Calu3 (cell line): Measurements from ENCODE around the gene IZUMO1R. TPM values are rescaled to one million over a fixed set of nuclear protein-coding genes. Genes with fewer than 3 reads are reported as not detected.

Source experiments
- Bru-seq: library from RNA; stranded (reverse); fragments of 400-500 nt; gene quantifications from one replicate; lab custom pipeline; 2021; lab: Mats Ljungman, UMichigan
- BruChase-seq, 2 experiments: library from RNA; stranded (reverse); fragments of 400-500 nt; gene quantifications; one replicate each; lab custom pipeline; 2021; lab: Mats Ljungman, UMichigan
- BruUV-seq: library from RNA; stranded (reverse); fragments of 400-500 nt; replicated peaks from 2 replicates; lab custom pipeline; 2021; lab: Mats Ljungman, UMichigan
- CTCF ChIA-PET: fragments of 300-600 bp; sonication (Branson Sonifier 250); formaldehyde crosslinking; loops from one replicate; lab custom pipeline; 2022; ENCODE audit warnings: antibody characterized with exemption; lab: Charles Lee
- DNase-seq: peaks from one replicate; pipeline ENCODE4 v3.0.0; 2022
- H3K27ac Mint-ChIP-seq: one replicate; pipeline ENCODE4 v1.8.0; 2022; ENCODE audit warnings: mixed read lengths; ENCODE audit not compliant: unreplicated experiment
- H3K27me3 Mint-ChIP-seq: one replicate; pipeline ENCODE4 v1.8.0; 2022; ENCODE audit warnings: mixed read lengths; ENCODE audit not compliant: unreplicated experiment
- H3K36me3 Mint-ChIP-seq: one replicate; pipeline ENCODE4 v1.8.0; 2022; ENCODE audit warnings: mild to moderate bottlenecking, moderate library complexity, mixed read lengths; ENCODE audit not compliant: insufficient read depth, unreplicated experiment
- H3K4me1 Mint-ChIP-seq: one replicate; pipeline ENCODE4 v1.8.0; 2022; ENCODE audit warnings: mild to moderate bottlenecking, low read depth, mixed read lengths; ENCODE audit not compliant: unreplicated experiment
- H3K4me3 Mint-ChIP-seq: one replicate; pipeline ENCODE4 v1.8.0; 2022; ENCODE audit warnings: mild to moderate bottlenecking, low read depth, moderate library complexity, mixed read lengths; ENCODE audit not compliant: unreplicated experiment
- H3K9me3 Mint-ChIP-seq: one replicate; pipeline ENCODE4 v1.8.0; 2022; ENCODE audit warnings: low read depth, mixed read lengths; ENCODE audit not compliant: unreplicated experiment
- CTCF ChIP-seq: fragments of 200-600 bp; IDR thresholded peaks from one replicate; pipeline ENCODE4 v1.8.0; 2022; ENCODE audit warnings: antibody characterized with exemption; ENCODE audit not compliant: unreplicated experiment
- intact Hi-C: fragments of 100-400 bp; cut with micrococcal nuclease; formaldehyde crosslinking; loops from one replicate; pipeline ENCODE4 v1.10.0; 2022; ENCODE audit not compliant: unreplicated experiment
- long read RNA-seq: library from polyadenylated mRNA; stranded (forward); transcript quantifications from one replicate; pipeline ENCODE4 v2.0.0, GENCODE V29; 2022
- total RNA-seq: library from RNA; stranded (reverse); gene quantifications from 2 replicates; pipeline ENCODE4 v1.2.3, GENCODE V29; 2022

Gene IZUMO1R
- total RNA-seq (not detected in 2 replicates), Bru-seq, nascent RNA (not detected), BruChase-seq, experiment 1, labeled RNA remaining after a 6-hour chase (percentile 16 among the genes with signal in this experiment), BruChase-seq, experiment 2, labeled RNA remaining after a 2-hour chase (not detected)
- long read RNA-seq: 0 reads

- Mint-ChIP-seq H3K4me1 (peaks cover 7% of the 10 kb centered on the region), H3K27ac (no peak within 1 kb of the TSS), H3K36me3 (no peaks in the 10 kb centered on the region), H3K27me3 (peaks cover 32% of the 10 kb centered on the region), H3K4me3 (no peak within 1 kb of the TSS), H3K9me3 (no peaks in the 10 kb centered on the region)
- CTCF ChIA-PET: no interaction called here
- no TSS peak for BruUV-seq
- intact Hi-C loops: no loop called here
- TF ChIP-seq CTCF: no peak
- DNase-seq: no peak
Measured at GRCh38 chr11:94303966-94304958, at the start of gene IZUMO1R. Gene IZUMO1R (plus strand): TSS chr11:94304580. CDS start chr11:94305637, 1,057 bp downstream.

GRCh38 chr11:94271885-94272372 lies 32.5 kb upstream of the IZUMO1R start:
- no peak for DNase-seq
- H3K4me3 Mint-ChIP-seq: no peak overlapping the region
- H3K27me3 Mint-ChIP-seq: peaks cover 14% of the 10 kb centered on the region
- BruUV-seq: no TSS peak
- H3K36me3 Mint-ChIP-seq: no peaks in the 10 kb centered on the region
- no peaks in the 10 kb centered on the region for H3K9me3 Mint-ChIP-seq
- H3K27ac Mint-ChIP-seq: no peak overlapping the region
- TF ChIP-seq CTCF: no peak
- H3K4me1 Mint-ChIP-seq: no peaks in the 10 kb centered on the region
- CTCF ChIA-PET: no interaction called here
- intact Hi-C loops: no loop called here

- H3K27me3 Mint-ChIP-seq: peaks cover 5% of the 10 kb centered on the region
- H3K9me3 Mint-ChIP-seq: no peaks in the 10 kb centered on the region
- H3K27ac Mint-ChIP-seq: no peak overlapping the region
- H3K4me1 Mint-ChIP-seq: no peaks in the 10 kb centered on the region
- no TSS peak for BruUV-seq
- DNase-seq: no peak
- no peaks in the 10 kb centered on the region for H3K36me3 Mint-ChIP-seq
- CTCF ChIA-PET: no interaction called here
- H3K4me3 Mint-ChIP-seq: no peak overlapping the region
- intact Hi-C loops: no loop called here
- TF ChIP-seq CTCF: no peak
Measured at GRCh38 chr11:94272738-94273313, 31.6 kb upstream of the IZUMO1R start.

GRCh38 chr11:94275961-94276360 lies 28.4 kb upstream of the IZUMO1R start:
- Mint-ChIP-seq H3K36me3 (no peaks in the 10 kb centered on the region), H3K9me3 (no peaks in the 10 kb centered on the region), H3K4me1 (no peaks in the 10 kb centered on the region), H3K4me3 (no peak overlapping the region), H3K27me3 (no peaks in the 10 kb centered on the region), H3K27ac (no peak overlapping the region)
- no peak for DNase-seq
- intact Hi-C loops: loop anchor here (5.0 kb wide), 1 partner anchor 216 kb away; the partner anchor contains the start of genes ANKRD49 and MRE11
- no TSS peak for BruUV-seq
- no peak for TF ChIP-seq CTCF
- CTCF ChIA-PET: no interaction called here
